Measurements from ENCODE around the gene ULK2.

DNA sequence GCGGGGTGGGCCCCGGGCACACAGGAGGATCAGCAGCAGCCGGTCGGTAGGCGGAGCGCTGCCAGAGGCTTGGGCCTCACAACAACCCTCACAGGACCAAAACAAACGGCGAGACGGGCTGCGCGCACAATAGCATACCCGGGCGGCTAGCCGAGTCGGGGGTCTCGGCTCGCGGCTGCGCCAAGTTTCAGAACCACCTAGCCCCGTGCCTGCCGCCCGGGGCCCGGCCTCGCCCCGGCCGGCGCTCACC, 732 bp downstream of the ULK2 start:
- TF ChIP-seq, protein P1, sequence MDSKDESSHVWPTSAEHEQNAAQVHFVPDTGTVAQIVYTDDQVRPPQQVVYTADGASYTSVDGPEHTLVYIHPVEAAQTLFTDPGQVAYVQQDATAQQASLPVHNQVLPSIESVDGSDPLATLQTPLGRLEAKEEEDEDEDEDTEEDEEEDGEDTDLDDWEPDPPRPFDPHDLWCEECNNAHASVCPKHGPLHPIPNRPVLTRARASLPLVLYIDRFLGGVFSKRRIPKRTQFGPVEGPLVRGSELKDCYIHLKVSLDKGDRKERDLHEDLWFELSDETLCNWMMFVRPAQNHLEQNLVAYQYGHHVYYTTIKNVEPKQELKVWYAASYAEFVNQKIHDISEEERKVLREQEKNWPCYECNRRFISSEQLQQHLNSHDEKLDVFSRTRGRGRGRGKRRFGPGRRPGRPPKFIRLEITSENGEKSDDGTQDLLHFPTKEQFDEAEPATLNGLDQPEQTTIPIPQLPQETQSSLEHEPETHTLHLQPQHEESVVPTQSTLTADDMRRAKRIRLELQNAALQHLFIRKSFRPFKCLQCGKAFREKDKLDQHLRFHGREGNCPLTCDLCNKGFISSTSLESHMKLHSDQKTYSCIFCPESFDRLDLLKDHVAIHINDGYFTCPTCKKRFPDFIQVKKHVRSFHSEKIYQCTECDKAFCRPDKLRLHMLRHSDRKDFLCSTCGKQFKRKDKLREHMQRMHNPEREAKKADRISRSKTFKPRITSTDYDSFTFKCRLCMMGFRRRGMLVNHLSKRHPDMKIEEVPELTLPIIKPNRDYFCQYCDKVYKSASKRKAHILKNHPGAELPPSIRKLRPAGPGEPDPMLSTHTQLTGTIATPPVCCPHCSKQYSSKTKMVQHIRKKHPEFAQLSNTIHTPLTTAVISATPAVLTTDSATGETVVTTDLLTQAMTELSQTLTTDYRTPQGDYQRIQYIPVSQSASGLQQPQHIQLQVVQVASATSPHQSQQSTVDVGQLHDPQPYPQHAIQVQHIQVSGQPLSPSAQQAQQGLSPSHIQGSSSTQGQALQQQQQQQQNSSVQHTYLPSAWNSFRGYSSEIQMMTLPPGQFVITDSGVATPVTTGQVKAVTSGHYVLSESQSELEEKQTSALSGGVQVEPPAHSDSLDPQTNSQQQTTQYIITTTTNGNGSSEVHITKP (tag by site-specific recombination; IDR thresholded peaks at IDR 0.05), result peak; percentile 49; the same call in 1 of the 2 replicates
- TF ChIP-seq ZNF174 (tag by site-specific recombination; IDR thresholded peaks at IDR 0.05), result no peak
- TF ChIP-seq, protein P2, sequence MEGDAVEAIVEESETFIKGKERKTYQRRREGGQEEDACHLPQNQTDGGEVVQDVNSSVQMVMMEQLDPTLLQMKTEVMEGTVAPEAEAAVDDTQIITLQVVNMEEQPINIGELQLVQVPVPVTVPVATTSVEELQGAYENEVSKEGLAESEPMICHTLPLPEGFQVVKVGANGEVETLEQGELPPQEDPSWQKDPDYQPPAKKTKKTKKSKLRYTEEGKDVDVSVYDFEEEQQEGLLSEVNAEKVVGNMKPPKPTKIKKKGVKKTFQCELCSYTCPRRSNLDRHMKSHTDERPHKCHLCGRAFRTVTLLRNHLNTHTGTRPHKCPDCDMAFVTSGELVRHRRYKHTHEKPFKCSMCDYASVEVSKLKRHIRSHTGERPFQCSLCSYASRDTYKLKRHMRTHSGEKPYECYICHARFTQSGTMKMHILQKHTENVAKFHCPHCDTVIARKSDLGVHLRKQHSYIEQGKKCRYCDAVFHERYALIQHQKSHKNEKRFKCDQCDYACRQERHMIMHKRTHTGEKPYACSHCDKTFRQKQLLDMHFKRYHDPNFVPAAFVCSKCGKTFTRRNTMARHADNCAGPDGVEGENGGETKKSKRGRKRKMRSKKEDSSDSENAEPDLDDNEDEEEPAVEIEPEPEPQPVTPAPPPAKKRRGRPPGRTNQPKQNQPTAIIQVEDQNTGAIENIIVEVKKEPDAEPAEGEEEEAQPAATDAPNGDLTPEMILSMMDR (tag by site-specific recombination; IDR thresholded peaks at IDR 0.05), result peak; percentile 88
- TF ChIP-seq, protein P3, sequence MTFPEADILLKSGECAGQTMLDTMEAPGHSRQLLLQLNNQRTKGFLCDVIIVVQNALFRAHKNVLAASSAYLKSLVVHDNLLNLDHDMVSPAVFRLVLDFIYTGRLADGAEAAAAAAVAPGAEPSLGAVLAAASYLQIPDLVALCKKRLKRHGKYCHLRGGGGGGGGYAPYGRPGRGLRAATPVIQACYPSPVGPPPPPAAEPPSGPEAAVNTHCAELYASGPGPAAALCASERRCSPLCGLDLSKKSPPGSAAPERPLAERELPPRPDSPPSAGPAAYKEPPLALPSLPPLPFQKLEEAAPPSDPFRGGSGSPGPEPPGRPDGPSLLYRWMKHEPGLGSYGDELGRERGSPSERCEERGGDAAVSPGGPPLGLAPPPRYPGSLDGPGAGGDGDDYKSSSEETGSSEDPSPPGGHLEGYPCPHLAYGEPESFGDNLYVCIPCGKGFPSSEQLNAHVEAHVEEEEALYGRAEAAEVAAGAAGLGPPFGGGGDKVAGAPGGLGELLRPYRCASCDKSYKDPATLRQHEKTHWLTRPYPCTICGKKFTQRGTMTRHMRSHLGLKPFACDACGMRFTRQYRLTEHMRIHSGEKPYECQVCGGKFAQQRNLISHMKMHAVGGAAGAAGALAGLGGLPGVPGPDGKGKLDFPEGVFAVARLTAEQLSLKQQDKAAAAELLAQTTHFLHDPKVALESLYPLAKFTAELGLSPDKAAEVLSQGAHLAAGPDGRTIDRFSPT (tag by site-specific recombination; IDR thresholded peaks at IDR 0.05), result peak; percentile 75; the same call in 1 of the 2 replicates
- no peak for TF ChIP-seq YY1 (tag by site-specific recombination; IDR thresholded peaks at IDR 0.05)
- TF ChIP-seq SP2 (tag by site-specific recombination; IDR thresholded peaks at IDR 0.05), result no peak
- no peak for TF ChIP-seq SETDB1 (IDR thresholded peaks at IDR 0.05; ENCODE audit: insufficient read length, low read length)
- TF ChIP-seq ZNF366 (tag by site-specific recombination; conservative IDR thresholded peaks at IDR 0.05), result no peak
- no peak for TF ChIP-seq ZNF221 (tag by site-specific recombination; IDR thresholded peaks at IDR 0.05; ENCODE audit: borderline replicate concordance)
- TF ChIP-seq, protein P4, sequence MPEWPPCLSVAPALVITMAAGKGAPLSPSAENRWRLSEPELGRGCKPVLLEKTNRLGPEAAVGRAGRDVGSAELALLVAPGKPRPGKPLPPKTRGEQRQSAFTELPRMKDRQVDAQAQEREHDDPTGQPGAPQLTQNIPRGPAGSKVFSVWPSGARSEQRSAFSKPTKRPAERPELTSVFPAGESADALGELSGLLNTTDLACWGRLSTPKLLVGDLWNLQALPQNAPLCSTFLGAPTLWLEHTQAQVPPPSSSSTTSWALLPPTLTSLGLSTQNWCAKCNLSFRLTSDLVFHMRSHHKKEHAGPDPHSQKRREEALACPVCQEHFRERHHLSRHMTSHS (tag by site-specific recombination; IDR thresholded peaks at IDR 0.05), result no peak
